ENCODE data around the gene KLHL13.

The KLHL13 gene

GRCh38 chrX:117854806-117855205 is 261.8 kb downstream of the KLHL13 start:
- no peak for DNase-seq (ENCODE audit: low read depth)

- no peak for DNase-seq (ENCODE audit: low read depth)
Observed at GRCh38 chrX:117851025-117851424, 265.6 kb downstream of the KLHL13 start.

Data from stimulated activated CD8-positive, alpha-beta memory T cell treated with anti-CD3 and anti-CD28 coated beads, Interleukin-7, amount 100 ng/mL, for 24 hours (primary cell).